SK-N-SH (cell line): ENCODE measurements around the gene FKBP4. TPM values are rescaled to one million over a fixed set of nuclear protein-coding genes. Genes with fewer than 3 reads are reported as not detected.

Source experiments
- CTCF ChIA-PET: fragments of 300-600, 350-600 bp; formaldehyde crosslinking; extraction: SDS; loops from one replicate; lab custom pipeline; 2021; lab: Yijun Ruan, JAX
- POLR2A ChIA-PET: fragments of 350-600 bp; sonication (Branson Sonifier 250); formaldehyde crosslinking; extraction: SDS; loops from one replicate; lab custom pipeline; 2020; ENCODE audit warnings: antibody characterized with exemption, inconsistent platforms; lab: Yijun Ruan, JAX
- DNase-seq: peaks from one replicate; pipeline ENCODE4 v3.0.0; 2012
- H2AFZ ChIP-seq: fragments of 200-600 bp; sonication (generic); 2 replicates; pipeline ENCODE4 v1.8.1; 2016; ENCODE audit warnings: antibody characterized with exemption, mild to moderate bottlenecking, low read depth
- H3F3A ChIP-seq: fragments of 200-600 bp; sonication (generic); replicated peaks from 2 replicates; pipeline ENCODE3; 2016; ENCODE audit warnings: antibody characterized with exemption, mild to moderate bottlenecking; ENCODE audit not compliant: insufficient read depth
- H3K27ac ChIP-seq, 2 experiments: fragments of 200-500 bp in 1 of 2; fragments of 200-600 bp in 1 of 2; sonication (Bioruptor generic) in 1 of 2; sonication (generic), shearing (Covaris generic) in 1 of 2; 2 replicates each; pipeline versions ENCODE4 v1.5.1 to v1.6.1; 2014 to 2016; ENCODE audit warnings: low read depth in 2 of 2, inconsistent platforms in 1 of 2, low read length in 1 of 2, mild to moderate bottlenecking in 1 of 2, mixed read lengths in 1 of 2
- H3K27me3 ChIP-seq: fragments of 200-600 bp; sonication (generic), shearing (Covaris generic); 2 replicates; pipeline ENCODE4 v1.6.1; 2016; ENCODE audit warnings: mixed run types; ENCODE audit not compliant: insufficient read depth
- H3K36me3 ChIP-seq, 2 experiments: fragments of 200-500 bp in 1 of 2; fragments of 200-600 bp in 1 of 2; sonication (Bioruptor generic) in 1 of 2; sonication (generic) in 1 of 2; replicated peaks in 1 of 2; 2 replicates each; pipeline versions ENCODE3 to v1.5.1; 2014 to 2016; ENCODE audit warnings: low read length in 1 of 2, mild to moderate bottlenecking in 1 of 2; ENCODE audit not compliant: insufficient read depth in 2 of 2, control insufficient read depth in 1 of 2
- H3K4me1 ChIP-seq, 2 experiments: fragments of 200-500 bp in 1 of 2; fragments of 200-600 bp in 1 of 2; sonication (Bioruptor generic) in 1 of 2; sonication (generic), shearing (Covaris generic) in 1 of 2; 2 replicates each; pipeline versions ENCODE4 v1.5.1 to v1.6.1; 2014 to 2016; ENCODE audit warnings: low read depth in 1 of 2, low read length in 1 of 2, mixed run types in 1 of 2; ENCODE audit not compliant: insufficient read depth in 2 of 2, control insufficient read depth in 1 of 2
- H3K4me2 ChIP-seq: fragments of 200-600 bp; sonication (generic), shearing (Covaris generic); 2 replicates; pipeline ENCODE4 v1.6.1; 2017; ENCODE audit warnings: mixed run types
- H3K4me3 ChIP-seq, 2 experiments: fragments of 200-500 bp in 1 of 2; fragments of 200-600 bp in 1 of 2; sonication (Bioruptor generic) in 1 of 2; sonication (generic), shearing (Covaris generic) in 1 of 2; 2 replicates each; pipeline versions ENCODE4 v1.5.1 to v1.8.1; 2014 to 2016; ENCODE audit warnings: low read depth in 2 of 2, inconsistent platforms in 1 of 2, low read length in 1 of 2, mild to moderate bottlenecking in 1 of 2, mixed read lengths in 1 of 2, moderate library complexity in 1 of 2
- H3K79me2 ChIP-seq: fragments of 200-600 bp; sonication (generic); 2 replicates; pipeline ENCODE4 v1.8.1; 2017; ENCODE audit warnings: mild to moderate bottlenecking; ENCODE audit not compliant: insufficient read depth
- H3K9ac ChIP-seq: fragments of 200-600 bp; sonication (generic); 2 replicates; pipeline ENCODE4 v1.6.1; 2017; ENCODE audit warnings: mixed run types
- H3K9me2 ChIP-seq: fragments of 200-600 bp; sonication (generic); 2 replicates; pipeline ENCODE4 v1.6.1; 2017; ENCODE audit warnings: mixed run types
- H3K9me3 ChIP-seq: fragments of 200-600 bp; sonication (generic); 2 replicates; pipeline ENCODE4 v1.6.1; 2017; ENCODE audit warnings: mixed run types, mild to moderate bottlenecking, moderate library complexity
- H4K20me1 ChIP-seq: fragments of 200-600 bp; sonication (generic); 2 replicates; pipeline ENCODE4 v1.6.1; 2017; ENCODE audit warnings: mild to moderate bottlenecking, mixed run types; ENCODE audit not compliant: insufficient read depth
- CHD2 ChIP-seq: fragments of 150-350 bp; IDR thresholded peaks from 2 replicates; pipeline ENCODE4 v1.6.1; 2018; ENCODE audit warnings: low read length; ENCODE audit not compliant: partially characterized antibody
- EP300 ChIP-seq, 2 experiments: IDR thresholded peaks; 2 replicates each; pipeline versions ENCODE4 v1.4.0 to v1.6.1; 2012; ENCODE audit warnings: borderline replicate concordance in 1 of 2, low read depth in 1 of 2, low read length in 1 of 2
- FOSL2 ChIP-seq: IDR thresholded peaks from 2 replicates; pipeline ENCODE4 v1.4.0; 2012; ENCODE audit warnings: low read depth, mild to moderate bottlenecking, moderate library complexity, borderline replicate concordance
- GABPA ChIP-seq: IDR thresholded peaks from 2 replicates; pipeline ENCODE4 v1.4.0; 2012; ENCODE audit warnings: low read depth, mild to moderate bottlenecking
- GATA2 ChIP-seq: sonication (generic); formaldehyde crosslinking; IDR thresholded peaks from 2 replicates; pipeline ENCODE4 v1.5.0; 2020; ENCODE audit warnings: mild to moderate bottlenecking, missing genetic modification reagents
- NFIC ChIP-seq: IDR thresholded peaks from 2 replicates; pipeline ENCODE4 v1.4.0; 2012; ENCODE audit warnings: borderline replicate concordance
- POLR2AphosphoS5 ChIP-seq: IDR thresholded peaks from 2 replicates; pipeline ENCODE4 v1.6.1; 2012; ENCODE audit warnings: low read depth, low read length
- RXRA ChIP-seq: IDR thresholded peaks from 2 replicates; pipeline ENCODE4 v1.4.0; 2012; ENCODE audit warnings: low read depth, mild to moderate bottlenecking, borderline replicate concordance
- SIN3A ChIP-seq: IDR thresholded peaks from 2 replicates; pipeline ENCODE4 v1.6.1; 2012; ENCODE audit warnings: low read depth, mild to moderate bottlenecking, low read length, moderate library complexity, borderline replicate concordance
- SMC3 ChIP-seq: IDR thresholded peaks from 2 replicates; pipeline ENCODE4 v1.6.1; 2012; ENCODE audit warnings: low read depth, low read length, improper control_type of control experiment
- YY1 ChIP-seq: IDR thresholded peaks from 2 replicates; pipeline ENCODE4 v1.4.0; 2012; ENCODE audit warnings: low read depth, mild to moderate bottlenecking
- WGBS: methylation state at CpG from one replicate; pipeline ENCODE4 v1.1.6; 2017; ENCODE audit warnings: low lambda C conversion rate; 5-methylcytosine and 5-hydroxymethylcytosine counted together
- polyA plus RNA-seq, 3 experiments: library from polyadenylated mRNA; depleted of rRNA; stranded (reverse); fragments of >200 nt; gene quantifications; 2 replicates each; pipeline ENCODE4 v1.2.3, GENCODE V29; 2012
- TF ChIP-seq, protein P1 (sequence below): fragments of 200-600 bp; sonication (generic); IDR thresholded peaks from 2 replicates; pipeline ENCODE4 v1.6.1; 2017; ENCODE audit warnings: antibody characterized with exemption, mild to moderate bottlenecking, moderate library complexity
- TF ChIP-seq, protein P2 (sequence below): fragments of 150-350 bp; IDR thresholded peaks from 2 replicates; pipeline ENCODE4 v1.6.1; 2016; ENCODE audit warnings: mild to moderate bottlenecking, low read depth, low read length
- TF ChIP-seq, protein P3 (sequence below): IDR thresholded peaks from 2 replicates; pipeline ENCODE4 v1.6.1; 2012; ENCODE audit warnings: mild to moderate bottlenecking, low read depth, low read length, moderate library complexity

The FKBP4 gene
- polyA plus RNA-seq, 1 of the 3 experiments (the other 2 are of a cell fraction), result 53.2 TPM

DNA sequence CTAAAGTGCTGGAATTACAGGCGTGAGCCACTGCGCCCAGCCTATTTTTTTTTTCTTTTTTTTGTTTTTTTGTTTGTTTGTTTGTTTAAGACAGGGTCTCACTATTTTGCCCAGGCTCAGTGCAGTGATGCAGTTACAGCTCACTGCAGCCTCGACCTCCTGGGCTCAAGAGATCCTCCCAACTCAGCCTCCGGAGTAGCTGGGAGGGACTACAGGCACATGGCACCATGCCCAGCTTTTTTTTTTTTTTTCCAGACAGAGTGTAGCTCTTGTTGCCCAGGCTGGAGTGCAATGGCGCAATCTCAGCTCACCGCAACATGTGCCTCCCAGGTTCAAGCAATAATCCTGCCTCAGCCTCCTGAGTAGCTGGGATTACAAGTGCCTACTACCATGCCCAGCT lies 11.9 kb downstream of the FKBP4 start:
- H3K9ac ChIP-seq, result no peak overlapping the region
- no peak overlapping the region for H3K4me3 ChIP-seq
- H3K9me3 ChIP-seq, result no peaks in the 10 kb centered on the region
- no peaks in the 10 kb centered on the region for H3K9me2 ChIP-seq
- no peak overlapping the region for H3K27ac ChIP-seq
- POLR2A ChIA-PET, result no interaction called here
- peaks cover 19 to 35% of the 10 kb centered on the region in 2 experiments for H3K36me3 ChIP-seq
- peaks cover 3% of the 10 kb centered on the region; the same call in 1 of the 2 replicates for H3K79me2 ChIP-seq
- no peak for DNase-seq
- no peak overlapping the region for H3K4me2 ChIP-seq
- 92% methylated on average over 6 of the region's 6 CpGs for WGBS
- no peak overlapping the region for H2AFZ ChIP-seq
- peaks cover 0 to 6% of the 10 kb centered on the region in 2 experiments; a peak in 1 of 4 replicates for H3K4me1 ChIP-seq
- no peaks in the 10 kb centered on the region for H3F3A ChIP-seq
- no peaks in the 10 kb centered on the region for H4K20me1 ChIP-seq
- no peak for TF ChIP-seq GABPA
- TF ChIP-seq, protein P1, sequence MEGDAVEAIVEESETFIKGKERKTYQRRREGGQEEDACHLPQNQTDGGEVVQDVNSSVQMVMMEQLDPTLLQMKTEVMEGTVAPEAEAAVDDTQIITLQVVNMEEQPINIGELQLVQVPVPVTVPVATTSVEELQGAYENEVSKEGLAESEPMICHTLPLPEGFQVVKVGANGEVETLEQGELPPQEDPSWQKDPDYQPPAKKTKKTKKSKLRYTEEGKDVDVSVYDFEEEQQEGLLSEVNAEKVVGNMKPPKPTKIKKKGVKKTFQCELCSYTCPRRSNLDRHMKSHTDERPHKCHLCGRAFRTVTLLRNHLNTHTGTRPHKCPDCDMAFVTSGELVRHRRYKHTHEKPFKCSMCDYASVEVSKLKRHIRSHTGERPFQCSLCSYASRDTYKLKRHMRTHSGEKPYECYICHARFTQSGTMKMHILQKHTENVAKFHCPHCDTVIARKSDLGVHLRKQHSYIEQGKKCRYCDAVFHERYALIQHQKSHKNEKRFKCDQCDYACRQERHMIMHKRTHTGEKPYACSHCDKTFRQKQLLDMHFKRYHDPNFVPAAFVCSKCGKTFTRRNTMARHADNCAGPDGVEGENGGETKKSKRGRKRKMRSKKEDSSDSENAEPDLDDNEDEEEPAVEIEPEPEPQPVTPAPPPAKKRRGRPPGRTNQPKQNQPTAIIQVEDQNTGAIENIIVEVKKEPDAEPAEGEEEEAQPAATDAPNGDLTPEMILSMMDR, result no peak
- TF ChIP-seq, protein P2, sequence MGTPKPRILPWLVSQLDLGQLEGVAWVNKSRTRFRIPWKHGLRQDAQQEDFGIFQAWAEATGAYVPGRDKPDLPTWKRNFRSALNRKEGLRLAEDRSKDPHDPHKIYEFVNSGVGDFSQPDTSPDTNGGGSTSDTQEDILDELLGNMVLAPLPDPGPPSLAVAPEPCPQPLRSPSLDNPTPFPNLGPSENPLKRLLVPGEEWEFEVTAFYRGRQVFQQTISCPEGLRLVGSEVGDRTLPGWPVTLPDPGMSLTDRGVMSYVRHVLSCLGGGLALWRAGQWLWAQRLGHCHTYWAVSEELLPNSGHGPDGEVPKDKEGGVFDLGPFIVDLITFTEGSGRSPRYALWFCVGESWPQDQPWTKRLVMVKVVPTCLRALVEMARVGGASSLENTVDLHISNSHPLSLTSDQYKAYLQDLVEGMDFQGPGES, result no peak
- TF ChIP-seq NFIC, result no peak
- TF ChIP-seq SMC3, result no peak
- TF ChIP-seq EP300 (IDR thresholded peaks at IDR 0.05; ENCODE audit: borderline replicate concordance in 1 of 2, low read depth in 1 of 2, low read length in 1 of 2), result no peak
- no peak for TF ChIP-seq RXRA
- TF ChIP-seq, protein P3, sequence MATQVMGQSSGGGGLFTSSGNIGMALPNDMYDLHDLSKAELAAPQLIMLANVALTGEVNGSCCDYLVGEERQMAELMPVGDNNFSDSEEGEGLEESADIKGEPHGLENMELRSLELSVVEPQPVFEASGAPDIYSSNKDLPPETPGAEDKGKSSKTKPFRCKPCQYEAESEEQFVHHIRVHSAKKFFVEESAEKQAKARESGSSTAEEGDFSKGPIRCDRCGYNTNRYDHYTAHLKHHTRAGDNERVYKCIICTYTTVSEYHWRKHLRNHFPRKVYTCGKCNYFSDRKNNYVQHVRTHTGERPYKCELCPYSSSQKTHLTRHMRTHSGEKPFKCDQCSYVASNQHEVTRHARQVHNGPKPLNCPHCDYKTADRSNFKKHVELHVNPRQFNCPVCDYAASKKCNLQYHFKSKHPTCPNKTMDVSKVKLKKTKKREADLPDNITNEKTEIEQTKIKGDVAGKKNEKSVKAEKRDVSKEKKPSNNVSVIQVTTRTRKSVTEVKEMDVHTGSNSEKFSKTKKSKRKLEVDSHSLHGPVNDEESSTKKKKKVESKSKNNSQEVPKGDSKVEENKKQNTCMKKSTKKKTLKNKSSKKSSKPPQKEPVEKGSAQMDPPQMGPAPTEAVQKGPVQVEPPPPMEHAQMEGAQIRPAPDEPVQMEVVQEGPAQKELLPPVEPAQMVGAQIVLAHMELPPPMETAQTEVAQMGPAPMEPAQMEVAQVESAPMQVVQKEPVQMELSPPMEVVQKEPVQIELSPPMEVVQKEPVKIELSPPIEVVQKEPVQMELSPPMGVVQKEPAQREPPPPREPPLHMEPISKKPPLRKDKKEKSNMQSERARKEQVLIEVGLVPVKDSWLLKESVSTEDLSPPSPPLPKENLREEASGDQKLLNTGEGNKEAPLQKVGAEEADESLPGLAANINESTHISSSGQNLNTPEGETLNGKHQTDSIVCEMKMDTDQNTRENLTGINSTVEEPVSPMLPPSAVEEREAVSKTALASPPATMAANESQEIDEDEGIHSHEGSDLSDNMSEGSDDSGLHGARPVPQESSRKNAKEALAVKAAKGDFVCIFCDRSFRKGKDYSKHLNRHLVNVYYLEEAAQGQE, result no peak
- no peaks in the 10 kb centered on the region for H3K27me3 ChIP-seq
- CTCF ChIA-PET, result interaction anchor here (1.3 to 1.6 kb wide), 2 partner anchors 11 to 23 kb away, joined by 3 read pairs; no protein-coding TSS in a partner anchor

DNA sequence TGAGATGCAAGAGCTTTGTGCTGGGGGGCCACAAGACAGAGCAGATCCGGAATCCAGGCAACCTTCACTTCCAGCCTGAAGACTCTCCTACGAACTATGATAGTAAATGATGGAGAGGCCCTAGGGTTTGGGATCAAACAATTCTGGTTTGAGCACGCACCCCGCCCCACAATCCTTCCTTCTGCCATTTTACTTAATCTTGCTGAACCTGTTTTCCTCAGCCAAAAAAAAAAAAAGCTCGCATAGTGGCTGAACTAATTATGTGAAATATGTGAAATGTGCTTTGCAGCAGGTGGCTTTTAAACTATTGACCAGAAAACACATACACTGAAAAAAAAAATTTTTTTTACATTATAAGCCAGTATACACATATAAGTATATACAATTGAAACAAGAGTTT lies 17.0 kb downstream of the FKBP4 start:
- Histone ChIP-seq H3K9ac (peak overlapping the region; percentile 82; the same call in 1 of the 2 replicates), H3K4me3 (peak overlapping the region; percentile 68 to 81)

More for the DNA sequence above, 17.0 kb downstream of the FKBP4 start:
- no peaks in the 10 kb centered on the region for H3K27me3 ChIP-seq
- no peak for DNase-seq
- H3K79me2 ChIP-seq, result peaks cover 34% of the 10 kb centered on the region
- ChIA-PET CTCF (interaction anchor here (1.0 to 3.1 kb wide), 4 partner anchors 11 to 28 kb away, joined by 3 to 14 read pairs (median 3); partner anchors contain the start of gene NRIP2), POLR2A (no interaction called here)
- peaks cover 0 to 3% of the 10 kb centered on the region in 2 experiments; a peak in 1 of 4 replicates for H3K4me1 ChIP-seq
- no peaks in the 10 kb centered on the region for H4K20me1 ChIP-seq
- peak overlapping the region; percentile 60 to 87 for H3K27ac ChIP-seq
- H3K9me2 ChIP-seq, result no peaks in the 10 kb centered on the region
- peak overlapping the region; percentile 77 for H3K4me2 ChIP-seq
- TF ChIP-seq CHD2 (no peak), EP300 (IDR thresholded peaks at IDR 0.05; ENCODE audit: borderline replicate concordance in 1 of 2, low read depth in 1 of 2, low read length in 1 of 2) (no peak), SIN3A (no peak), FOSL2 (no peak), YY1 (no peak), POLR2AphosphoS5 (no peak), GATA2 (CRISPR knock-in tag) (no peak)
- peak overlapping the region; percentile 77 for H2AFZ ChIP-seq
- no peaks in the 10 kb centered on the region for H3F3A ChIP-seq
- no peaks in the 10 kb centered on the region for H3K9me3 ChIP-seq
- 74% methylated on average over 5 of the region's 5 CpGs for WGBS
- peaks cover 0 to 3% of the 10 kb centered on the region in 2 experiments for H3K36me3 ChIP-seq
